Dermis microvascular lymphatic vessel endothelial cell (primary cell): ENCODE results near the gene ZC3H13. TPM values are rescaled to one million over a fixed set of nuclear protein-coding genes. Genes with fewer than 3 reads are reported as not detected.

Source experiments
- total RNA-seq: library from RNA; depleted of rRNA; stranded (reverse); fragments of >200 nt; gene quantifications from 2 replicates; pipeline ENCODE4 v1.2.1, GENCODE V29; 2014

The ZC3H13 gene
- total RNA-seq, 1 donor from 2014 or later = 7.3 TPM

Other genes with a start within 250 kb of the ZC3H13 start
- not detected in 2 replicates for gene SIAH3, start 201.0 kb downstream of the ZC3H13 start, total RNA-seq
- gene CPB2, start 52.3 kb upstream of the ZC3H13 start, total RNA-seq = under 0.01 TPM in 1 of 2 replicates, not detected in the other
- under 0.01 and 0.39 TPM in 2 replicates for gene LCP1, start 129.4 kb upstream of the ZC3H13 start, total RNA-seq
- gene LRRC63, start 159.2 kb upstream of the ZC3H13 start, total RNA-seq = under 0.01 TPM in 1 of 2 replicates, not detected in the other